DMS 273 treated with DMSO at 0.1 percent for 48 hours (cell line): Measurements from ENCODE around the gene TBRG4.

Experiments used
- DNase-seq: peaks from one replicate; lab custom pipeline; 2025; lab: John Stamatoyannopoulos, UW

Gene TBRG4

DNA sequence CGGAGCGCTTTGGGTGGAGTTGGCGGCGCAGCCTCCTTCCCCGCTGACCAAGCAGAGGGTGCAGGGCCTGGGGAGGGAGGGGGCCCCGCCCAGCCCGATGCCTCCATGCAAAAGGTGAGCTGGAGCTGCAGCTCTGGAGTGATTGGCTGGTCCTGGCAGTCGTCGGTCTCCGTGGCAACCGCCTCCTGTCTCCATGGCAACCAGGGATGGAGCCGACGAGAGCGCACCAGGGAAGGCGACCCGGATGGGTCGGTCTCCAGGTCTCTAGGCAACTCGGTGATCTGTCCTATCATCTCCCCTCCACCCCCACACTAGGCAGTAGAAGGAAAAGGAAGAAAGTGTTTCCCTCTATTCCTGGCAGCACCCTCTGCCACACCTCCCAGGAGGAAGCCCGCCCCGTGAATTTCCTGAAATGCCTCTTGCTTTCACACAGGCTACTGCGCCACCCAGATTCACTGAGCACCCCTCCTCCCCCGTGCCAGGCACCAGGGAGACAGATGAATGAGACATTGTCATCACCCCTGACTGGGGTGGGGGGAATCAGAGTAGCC lies 22.1 kb downstream of the TBRG4 start:
- DNase-seq, result peak; percentile 45

DNA sequence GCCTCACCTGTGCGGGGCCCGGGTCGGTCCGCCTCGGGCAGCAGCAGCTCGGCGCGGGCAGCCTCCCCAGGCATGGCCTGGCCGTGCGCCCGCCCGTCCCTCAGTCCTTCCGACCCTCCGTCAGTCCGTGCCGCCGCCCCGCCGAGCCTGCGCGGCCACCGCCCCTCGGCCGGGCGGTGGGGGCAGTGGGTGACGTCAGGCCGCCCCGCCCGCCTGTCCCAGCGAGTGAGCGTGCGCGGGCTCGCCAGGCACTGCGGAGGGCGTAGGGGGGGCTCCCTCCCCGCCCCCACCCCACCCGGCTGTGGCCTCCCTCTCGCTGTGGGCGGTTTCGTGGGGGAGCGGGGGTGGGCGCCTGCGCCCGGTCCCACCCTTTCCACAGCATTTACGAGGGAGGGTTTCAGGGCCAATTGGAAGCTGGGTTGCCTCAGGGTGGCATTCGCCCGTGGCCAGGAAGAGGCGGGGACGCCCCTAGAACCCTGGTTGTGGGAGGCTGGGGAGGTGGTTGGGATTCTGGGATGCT lies 22.6 kb downstream of the TBRG4 start, which contains the start of gene NACAD:
NACAD (minus strand) TSS at position 149 of the 520 bp plus-strand sequence; CDS start at position 74, 75 bp downstream.
- DNase-seq, result no peak

DNA sequence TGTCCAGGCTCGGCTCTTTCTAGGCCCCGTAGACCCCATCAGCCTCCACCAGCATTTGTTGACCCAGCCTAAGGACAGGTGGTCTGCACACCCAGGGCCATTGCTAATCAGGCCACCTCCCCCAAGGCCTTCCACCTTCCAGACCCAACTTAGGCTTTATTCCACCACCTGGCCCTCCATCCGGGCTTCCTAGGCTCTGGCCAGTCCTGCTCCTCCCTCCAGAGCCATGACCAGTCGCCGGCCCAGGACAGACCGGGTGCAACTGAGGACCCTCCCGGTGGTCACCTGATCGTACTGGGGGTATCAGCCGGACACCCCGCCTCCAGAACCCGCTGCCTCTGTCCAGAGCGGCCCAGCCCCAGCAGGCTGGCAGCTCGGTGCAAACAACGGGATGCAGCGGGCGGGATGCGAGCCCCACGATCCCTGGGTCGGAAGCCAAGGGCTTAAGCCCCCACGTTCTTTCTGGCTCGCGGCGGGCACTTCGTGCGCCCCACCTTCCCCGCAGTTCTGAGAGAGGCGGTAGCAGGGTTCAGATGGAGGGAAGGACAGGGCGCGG lies 23.3 kb downstream of the TBRG4 start:
- DNase-seq, result no peak

DNA sequence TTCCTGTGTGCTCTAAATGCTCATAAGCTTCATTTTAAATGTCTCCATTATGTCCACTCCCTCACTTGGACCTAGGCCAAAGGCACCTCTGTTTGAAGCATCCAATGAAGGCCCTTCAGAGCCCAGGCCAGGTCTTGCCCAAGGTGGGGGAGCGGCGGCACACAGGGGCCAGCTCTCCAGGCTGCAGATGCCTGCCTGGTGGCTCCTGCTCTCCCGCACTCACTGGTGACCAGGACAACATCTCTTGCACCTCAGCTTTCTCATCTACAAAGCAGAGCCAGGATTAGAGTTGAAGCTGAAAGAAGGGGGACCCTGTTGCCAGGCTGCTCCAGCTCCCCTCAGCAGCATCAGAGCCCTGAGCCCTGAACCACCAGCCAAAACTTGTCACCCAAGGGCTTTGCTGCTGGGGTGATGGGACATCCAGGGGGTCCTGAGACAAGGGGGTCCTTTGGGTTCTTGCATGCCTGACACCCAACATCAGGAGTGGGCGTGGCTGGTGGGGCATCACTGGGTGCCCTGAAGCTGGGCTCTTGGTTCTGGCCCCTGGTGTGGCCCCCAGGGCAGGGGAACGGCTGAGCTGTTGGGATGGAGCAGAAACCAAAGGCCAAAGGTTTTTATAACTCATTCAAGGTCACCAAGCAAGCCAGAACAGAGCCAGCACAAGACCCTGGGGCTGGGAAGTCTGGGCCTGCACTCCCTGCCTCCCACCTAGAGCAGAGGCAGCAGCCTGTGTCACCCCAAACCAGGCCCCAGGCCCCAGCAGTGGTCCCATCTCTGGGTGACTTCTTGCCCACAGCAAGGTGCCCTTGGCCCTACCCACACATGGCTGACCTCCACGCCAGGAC lies 24.0 kb downstream of the TBRG4 start:
- no peak for DNase-seq

DNA sequence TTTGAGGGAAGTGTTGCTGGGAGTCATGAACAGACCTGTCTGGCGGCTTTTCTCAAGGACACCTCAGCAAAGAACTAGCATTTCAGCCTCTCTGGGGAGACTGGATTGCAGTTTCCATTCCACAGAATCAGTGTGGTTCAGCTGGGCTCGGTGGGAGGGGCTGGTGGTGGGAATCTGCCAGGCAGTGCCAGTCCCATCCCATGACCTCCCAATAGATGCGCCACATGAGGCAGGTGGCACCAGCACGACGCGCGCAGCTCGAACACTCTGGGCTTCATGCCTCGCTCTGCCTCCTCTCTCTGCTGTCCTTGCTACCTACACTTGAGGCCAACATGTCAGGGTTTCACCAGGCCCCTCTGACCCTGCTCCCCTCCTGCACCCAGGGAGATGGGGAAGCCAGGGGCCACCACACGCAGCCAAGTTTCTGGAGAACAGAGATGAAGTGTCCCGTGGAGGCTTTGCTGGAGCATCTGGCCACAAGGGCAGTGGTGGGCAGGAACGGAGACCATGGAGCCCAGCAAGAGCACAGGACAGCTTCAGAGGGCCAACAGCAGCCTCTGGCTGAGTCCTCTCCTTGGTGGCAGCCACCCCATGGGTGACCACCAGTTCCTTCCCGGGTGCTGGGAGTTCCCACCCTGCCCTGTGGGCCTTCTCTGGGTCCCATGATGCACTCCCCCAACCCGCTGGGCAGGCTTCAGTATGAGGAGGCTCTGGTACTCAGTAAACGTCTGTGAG lies 25.0 kb downstream of the TBRG4 start:
- DNase-seq, result no peak

DNA sequence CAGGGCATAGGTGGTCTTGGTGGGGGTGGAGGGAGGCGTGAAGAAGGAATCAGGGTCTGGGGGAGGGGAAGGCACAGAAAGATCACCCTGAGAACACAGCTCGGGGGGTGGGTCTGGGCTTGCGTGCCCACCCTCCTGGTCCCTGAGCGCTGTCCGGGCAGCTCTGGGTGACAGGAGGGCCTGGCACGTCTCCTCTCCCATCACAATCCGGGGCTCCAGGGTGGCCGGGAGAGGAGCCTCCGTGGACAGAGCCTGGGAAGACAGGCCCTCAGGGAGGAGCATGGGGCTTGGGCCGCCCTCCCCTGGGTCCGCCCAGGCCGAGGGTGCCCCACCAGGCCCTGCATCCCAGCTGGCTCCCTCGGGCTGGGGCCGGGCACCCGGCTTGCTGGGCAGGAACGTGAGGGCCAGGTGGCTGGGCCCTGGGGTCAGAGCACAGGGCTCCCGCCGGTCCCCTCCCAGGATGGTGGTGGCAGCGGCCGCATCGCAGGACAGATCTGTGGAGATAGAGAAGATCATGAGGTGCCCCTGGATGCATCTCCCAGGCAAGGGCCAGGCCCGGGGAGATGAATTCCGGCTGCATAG lies 25.8 kb downstream of the TBRG4 start:
- DNase-seq, result no peak

DNA sequence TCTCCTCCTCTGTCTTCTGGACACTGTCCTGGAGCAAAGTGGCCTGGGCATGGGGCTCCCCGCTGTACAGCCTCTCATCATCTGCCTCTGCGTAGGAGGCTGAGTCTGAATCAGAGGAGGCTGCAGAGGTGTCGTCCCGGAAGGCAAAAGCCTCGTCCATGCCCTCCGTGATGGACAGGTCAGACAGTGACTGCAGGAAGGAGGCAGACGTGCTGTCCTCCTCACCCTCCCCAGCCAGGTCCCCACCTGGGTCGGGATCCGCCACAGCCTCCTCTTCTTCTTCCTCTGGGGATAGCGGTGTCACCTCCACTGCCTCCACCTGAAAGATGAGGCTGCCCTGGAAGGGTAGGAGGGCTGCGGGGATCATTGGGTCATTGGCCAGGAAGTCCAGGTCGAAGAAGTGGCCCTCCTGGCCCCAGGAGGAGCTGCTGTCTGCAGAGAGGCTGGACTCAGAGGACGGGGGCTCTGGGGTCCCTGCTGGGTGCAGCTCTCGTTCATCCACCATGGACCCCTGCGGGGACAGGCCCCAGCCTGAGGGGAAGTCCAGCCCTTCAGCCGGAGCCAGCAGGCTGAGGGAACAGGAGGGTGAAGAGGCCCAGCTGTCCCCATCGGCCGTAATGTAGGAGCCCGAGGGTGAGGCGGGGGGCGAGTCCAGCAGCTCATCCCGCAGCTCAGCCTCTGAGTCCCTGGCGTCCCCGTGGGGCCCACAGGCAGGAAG lies 26.4 kb downstream of the TBRG4 start:
- DNase-seq, result no peak

DNA sequence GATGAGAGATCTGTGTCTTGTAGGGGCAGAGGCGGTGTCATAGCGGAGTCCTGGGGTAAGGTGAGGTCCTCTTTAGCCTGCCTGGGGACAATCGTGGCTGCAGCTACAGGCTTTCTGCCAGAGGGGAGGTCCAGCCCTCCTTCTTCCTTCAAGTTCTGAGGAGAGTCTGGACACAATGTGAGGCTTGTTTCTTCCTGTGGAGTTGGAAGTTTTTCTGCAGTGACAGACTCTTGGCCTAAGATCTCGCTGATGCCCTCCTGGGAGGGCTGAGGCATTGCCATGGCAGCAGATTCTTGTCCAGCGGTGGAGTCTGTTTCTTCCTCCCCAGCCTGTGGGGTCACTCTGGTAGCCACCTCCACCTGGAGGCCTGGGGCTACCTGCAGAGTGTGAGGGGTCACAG lies 27.2 kb downstream of the TBRG4 start:
- no peak for DNase-seq

DNA sequence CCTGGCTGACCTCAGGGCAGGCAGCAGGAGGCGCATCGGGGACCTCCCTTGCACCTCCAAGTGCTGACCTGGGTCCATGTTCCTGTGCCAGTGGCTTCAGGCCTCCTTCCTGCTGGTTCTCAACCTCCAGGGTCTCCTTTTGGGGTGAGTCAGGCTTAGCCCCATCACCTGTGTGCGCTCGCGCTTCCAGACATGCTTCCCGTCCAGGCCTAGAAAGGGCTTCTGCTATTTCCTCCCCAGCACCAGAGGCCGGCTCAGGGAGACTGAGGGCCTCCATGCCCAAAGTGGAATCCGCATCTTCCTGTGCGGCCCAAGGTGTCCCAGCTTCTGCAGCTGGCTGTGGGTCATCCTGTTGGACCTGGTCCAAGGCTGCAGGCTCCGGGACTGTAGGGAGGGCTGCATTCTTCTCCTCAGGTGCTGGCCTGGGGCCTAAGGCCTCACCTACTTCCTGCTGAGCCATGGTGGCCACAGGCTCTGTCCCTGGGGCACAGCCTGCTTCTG lies 28.6 kb downstream of the TBRG4 start:
- DNase-seq, result no peak

DNA sequence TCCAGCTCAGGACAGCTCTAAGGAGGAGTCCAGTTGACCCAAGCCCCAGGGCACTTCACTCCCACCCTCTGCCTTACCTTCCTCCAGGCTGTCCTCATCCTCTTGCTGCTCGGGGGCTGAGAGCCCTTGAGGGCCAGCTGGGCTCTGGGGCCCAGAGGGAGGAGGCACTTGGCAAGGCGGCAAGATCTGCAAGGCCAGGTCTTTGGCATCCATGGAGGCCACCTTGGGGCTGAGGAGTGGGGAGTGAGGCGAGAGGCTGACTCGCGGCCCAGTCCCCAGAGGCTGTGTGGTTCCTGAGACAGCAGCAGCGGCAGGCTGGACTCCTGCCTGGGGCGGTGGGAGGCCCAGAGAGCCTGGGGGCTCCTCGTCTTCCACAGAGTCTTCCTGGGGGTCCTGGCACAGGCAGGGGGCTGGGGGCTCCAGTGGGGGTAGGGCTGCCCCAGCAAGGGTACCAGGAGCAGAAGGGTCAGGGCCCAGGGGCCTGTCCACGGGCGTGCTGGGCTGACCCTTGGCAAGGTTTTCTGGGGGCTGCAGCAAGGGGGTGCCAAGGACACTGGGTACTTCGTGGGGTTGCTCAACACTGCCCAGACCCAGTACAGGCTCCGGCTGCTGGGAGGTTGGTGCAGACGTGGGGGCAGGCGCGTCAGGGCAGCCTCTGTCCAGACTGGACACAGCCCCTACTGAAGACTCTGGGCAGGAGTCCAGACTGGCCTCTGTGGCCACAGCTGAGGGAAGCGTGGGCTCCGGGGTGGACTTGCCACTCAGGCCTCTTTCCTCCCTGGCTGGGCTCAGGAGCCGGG lies 29.3 kb downstream of the TBRG4 start:
- DNase-seq, result no peak

DNA sequence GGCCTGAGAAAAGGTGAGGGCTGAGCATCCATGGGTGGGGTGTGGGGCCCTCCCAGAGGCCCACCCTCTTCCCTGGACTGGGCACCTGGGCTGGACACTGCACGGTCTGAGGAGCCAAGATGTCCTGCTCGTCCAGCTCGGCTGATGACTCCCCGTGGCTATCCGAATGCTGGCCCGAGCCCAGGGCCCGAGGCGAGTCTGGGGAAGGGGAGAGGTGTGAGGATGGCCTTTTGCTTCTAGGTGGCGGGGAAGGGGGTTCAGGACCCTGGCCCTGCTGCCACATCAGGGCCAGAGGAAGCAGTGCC lies 29.9 kb downstream of the TBRG4 start:
- no peak for DNase-seq

DNA sequence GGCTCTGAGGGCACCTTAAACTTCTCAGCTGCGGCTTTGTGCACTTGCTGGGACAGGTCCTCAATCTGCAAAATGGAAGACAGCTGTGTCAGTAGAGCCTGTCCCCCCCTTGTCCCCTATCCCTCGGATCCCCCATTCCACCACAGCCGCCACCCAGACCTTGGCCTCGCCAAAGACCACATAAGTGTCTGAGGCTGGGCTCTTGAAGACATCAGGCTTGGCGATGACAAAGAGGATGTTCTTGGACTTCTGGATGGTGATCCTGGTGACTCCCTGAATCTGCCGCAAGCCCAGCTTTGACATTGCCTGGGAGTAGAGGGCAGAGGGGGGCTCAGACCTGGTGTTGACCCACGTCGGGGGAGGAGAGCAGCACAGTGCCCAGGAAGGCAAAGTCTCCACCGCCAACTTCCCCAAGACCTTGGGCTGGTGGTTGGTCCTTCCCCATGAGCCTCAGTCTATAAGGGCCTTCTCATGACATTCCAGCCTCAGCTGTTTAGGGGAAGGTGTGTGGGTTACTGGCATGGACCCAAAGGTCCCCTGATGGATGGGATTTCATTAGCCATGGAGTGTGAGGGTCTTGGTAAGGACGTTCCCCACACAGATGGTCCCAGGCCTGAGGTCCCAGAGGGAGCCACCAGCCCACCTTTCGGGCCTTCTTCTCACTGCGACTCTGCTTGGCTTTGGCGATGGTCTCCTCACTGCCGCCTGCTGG lies 30.4 kb downstream of the TBRG4 start:
- DNase-seq, result no peak

DNA sequence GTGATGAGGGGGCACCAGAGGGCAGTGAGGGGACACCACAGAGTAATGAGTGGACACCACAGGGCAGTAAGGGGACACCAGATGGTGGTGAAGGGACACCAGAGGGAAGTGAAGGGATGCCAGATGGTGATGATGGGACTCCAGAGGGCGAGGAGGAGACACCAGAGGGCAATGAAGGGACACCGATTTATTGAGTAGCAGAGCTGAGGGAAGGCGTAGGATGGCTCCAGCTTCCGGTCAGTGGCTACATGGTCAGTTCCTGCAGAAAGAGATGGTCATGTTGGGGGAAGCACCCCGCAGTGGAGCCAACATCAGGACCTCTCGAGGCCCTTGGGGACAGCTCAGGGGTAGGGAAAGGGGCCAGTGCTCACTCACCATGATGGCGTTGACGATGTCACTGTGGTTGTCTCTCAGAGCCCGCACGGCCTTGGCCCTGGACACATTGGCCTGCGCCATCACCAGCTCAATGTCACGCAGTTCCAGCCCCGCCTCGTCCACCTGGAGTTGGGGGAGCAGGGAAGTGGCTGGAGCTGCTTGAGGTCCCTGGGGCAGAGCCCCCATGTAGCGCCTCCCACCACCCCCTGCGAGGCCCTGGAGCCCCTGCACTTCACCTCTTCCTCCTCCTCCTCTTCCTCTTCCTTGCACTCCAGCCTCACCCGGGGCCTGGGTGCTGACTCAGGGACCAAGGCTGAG lies 31.1 kb downstream of the TBRG4 start:
- no peak for DNase-seq

DNA sequence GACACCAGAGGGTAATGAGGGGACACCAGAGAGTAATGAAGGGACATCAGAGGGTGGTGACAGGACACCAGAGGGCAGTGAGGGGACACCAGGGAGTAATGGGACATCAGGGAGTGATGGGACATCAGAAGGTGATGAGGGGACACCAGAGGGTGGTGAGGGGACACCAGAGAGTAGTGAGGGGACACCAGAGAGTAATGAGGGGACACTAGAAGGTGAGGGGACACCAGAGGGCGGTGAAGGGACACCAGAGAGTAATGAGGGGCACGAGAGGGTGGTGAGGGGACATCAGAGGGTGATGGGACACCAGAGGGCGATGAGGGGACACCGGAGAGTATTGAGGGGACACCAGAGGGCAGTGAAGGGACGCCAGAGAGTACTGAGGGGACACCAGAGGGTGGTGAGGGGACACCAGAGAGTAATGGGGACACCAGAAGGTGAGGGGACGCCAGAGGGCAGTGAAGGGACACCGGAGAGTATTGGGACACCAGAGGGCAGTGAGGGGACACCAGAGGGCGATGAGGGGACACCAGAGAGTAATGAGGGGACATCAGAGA lies 33.3 kb downstream of the TBRG4 start:
- DNase-seq, result no peak

DNA sequence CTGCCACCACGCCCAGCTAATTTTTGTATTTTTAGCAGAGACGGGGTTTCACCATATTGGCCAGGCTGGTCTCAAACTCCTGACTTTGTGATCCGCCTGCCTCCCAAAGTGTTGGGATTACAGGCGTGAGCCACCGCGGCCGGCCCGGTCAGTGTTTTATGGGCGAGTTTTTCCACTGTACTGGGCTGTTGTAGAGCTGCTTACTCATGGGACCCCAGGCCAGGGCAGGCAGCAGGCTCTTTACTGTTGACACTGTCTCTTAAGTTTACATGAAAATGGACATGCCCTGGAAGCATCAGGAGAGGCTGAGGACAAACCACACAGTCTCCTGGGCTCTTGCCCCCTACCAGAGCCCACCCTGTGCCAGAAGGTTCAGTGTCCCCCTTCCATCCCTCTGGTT lies 33.9 kb downstream of the TBRG4 start:
- no peak for DNase-seq

DNA sequence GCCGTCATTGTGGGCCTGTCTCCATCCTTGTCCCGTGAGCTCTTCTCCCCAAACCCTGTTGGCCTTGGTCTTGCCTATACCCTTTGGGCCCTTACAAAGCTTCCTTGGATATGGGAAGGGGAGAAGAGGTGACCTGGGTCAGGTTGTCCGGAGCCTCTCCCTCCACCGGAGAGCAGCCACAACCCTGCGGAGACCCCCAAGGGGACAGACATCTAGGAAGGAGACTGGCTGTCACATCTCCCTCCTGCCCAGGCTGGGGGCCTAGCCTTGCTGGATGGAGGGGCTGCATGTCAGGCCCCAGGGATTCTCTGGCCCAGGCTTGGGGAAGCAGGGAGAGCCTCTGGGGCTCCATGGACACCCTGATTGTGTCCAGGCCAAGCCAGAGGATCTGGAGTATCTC lies 34.6 kb downstream of the TBRG4 start:
- DNase-seq, result no peak

DNA sequence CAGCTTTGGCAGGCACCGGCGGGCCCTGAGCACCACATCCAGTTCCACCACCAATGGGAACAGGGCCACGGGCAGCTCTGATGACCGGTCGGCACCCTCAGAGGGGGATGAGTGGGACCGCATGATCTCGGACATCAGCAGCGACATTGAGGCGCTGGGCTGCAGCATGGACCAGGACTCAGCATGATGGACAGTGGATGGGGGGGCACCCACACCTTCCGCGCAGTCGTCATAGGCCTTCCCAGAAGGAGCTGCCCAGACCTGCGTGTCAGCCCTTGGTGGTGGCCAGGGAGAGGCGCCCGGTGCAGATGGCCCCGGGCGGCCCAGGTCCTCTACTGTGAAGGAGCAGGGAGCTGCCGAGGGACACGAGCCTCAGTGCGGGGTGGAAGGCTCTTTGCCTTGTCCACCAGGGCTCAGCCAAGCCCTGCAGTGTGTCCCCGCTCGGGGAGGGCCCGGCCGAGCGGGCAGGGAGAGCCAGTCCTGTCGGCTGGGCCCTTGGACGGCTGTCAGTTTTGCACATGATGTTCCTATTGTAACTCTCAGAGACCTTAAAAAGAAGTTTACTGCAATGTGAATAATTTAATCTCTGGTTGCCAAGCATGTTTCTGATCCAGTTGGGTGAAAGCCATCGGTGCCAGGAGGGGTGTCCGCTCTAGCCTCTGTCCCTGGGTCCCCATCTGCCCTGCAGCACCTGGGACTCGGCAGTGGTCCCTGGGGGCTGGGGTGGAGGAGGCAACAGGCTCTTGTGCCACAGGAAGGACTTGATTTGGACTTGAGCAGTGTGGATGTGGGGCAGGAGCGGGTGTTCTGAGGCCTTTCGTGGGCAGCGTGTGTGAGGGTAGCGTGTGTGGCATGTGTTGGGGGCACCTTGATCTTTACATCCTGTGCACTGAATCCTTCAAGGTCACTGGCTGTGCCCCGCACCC lies 35.4 kb downstream of the TBRG4 start:
- DNase-seq, result no peak

DNA sequence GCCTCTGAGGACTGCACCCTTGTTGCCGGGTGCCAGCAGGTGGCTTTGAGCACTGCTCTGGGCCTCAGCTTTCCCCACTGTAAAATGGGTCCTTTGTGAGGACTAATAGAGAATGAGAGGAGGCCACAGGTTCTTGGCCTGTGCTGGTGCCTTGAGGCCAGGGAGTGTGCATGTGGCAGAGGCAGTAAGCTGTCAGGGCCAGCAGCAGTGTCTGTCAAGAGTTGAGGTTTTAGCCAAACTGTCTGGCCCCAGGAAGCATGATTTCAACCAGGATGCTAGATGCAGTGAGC lies 36.2 kb downstream of the TBRG4 start:
- no peak for DNase-seq
